IPS DF 6.9 (cell line): ENCODE results near the gene CPSF3.

Source experiments
- DNase-seq: peaks from one replicate; pipeline ENCODE4 v3.0.0-alpha.2; 2013; ENCODE audit warnings: low read depth, low spot score
- H3K27ac ChIP-seq: one replicate; pipeline ENCODE4 v1.5.1; 2013; ENCODE audit warnings: low read length, control low read depth
- H3K27me3 ChIP-seq: 2 replicates; pipeline ENCODE4 v1.6.1; 2013; ENCODE audit warnings: mild to moderate bottlenecking, low read length; ENCODE audit not compliant: control insufficient read depth, insufficient read depth
- H3K36me3 ChIP-seq: 2 replicates; pipeline ENCODE4 v1.6.1; 2013; ENCODE audit warnings: low read length; ENCODE audit not compliant: control insufficient read depth, insufficient read depth
- H3K4me1 ChIP-seq: 2 replicates; pipeline ENCODE4 v1.6.1; 2013; ENCODE audit warnings: low read length; ENCODE audit not compliant: control insufficient read depth, insufficient read depth
- H3K4me3 ChIP-seq: 2 replicates; pipeline ENCODE4 v1.5.1; 2013; ENCODE audit warnings: mild to moderate bottlenecking, low read length
- H3K9me3 ChIP-seq: 2 replicates; pipeline ENCODE4 v1.6.1; 2013; ENCODE audit warnings: low read length, inconsistent platforms; ENCODE audit not compliant: control insufficient read depth, insufficient read depth
- WGBS: extraction: QIAGEN DNeasy Blood & Tissue Kit; methylation state at CpG from one replicate; pipeline ENCODE4 v1.1.7; 2013; ENCODE audit warnings: mixed read lengths, missing lambda C conversion rate; ENCODE audit not compliant: insufficient read length, insufficient coverage; 5-methylcytosine and 5-hydroxymethylcytosine counted together

The CPSF3 gene

DNA sequence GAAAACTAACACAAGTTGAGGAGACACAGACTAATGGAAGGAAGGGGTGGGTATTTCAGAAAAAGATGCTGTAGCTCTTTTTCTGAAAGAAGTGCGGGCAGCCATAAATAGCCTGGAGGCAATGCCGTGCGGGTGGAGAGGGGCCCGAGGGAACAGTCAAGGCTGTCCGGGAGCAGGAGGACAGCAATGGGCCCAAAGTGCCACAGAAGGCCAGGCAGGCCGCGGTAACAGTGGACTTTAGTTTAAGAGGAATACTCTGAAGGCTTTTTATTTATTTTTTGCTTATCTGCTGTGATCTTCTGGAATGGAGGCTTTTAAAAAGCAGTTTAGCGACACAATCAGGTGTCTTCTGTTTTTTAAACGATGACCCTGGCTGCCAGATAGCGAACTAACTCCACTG is 3.0 kb upstream of the CPSF3 start:
- no peak for DNase-seq
- Histone ChIP-seq H3K4me3 (no peak overlapping the region), H3K27ac (no peak overlapping the region), H3K9me3 (no peaks in the 10 kb centered on the region), H3K36me3 (no peaks in the 10 kb centered on the region; the same call in 1 of the 2 replicates), H3K4me1 (peaks cover 2% of the 10 kb centered on the region; the same call in 1 of the 2 replicates), H3K27me3 (no peaks in the 10 kb centered on the region)
- no CpG with 5 or more reads among the region's 10 CpGs for WGBS

DNA sequence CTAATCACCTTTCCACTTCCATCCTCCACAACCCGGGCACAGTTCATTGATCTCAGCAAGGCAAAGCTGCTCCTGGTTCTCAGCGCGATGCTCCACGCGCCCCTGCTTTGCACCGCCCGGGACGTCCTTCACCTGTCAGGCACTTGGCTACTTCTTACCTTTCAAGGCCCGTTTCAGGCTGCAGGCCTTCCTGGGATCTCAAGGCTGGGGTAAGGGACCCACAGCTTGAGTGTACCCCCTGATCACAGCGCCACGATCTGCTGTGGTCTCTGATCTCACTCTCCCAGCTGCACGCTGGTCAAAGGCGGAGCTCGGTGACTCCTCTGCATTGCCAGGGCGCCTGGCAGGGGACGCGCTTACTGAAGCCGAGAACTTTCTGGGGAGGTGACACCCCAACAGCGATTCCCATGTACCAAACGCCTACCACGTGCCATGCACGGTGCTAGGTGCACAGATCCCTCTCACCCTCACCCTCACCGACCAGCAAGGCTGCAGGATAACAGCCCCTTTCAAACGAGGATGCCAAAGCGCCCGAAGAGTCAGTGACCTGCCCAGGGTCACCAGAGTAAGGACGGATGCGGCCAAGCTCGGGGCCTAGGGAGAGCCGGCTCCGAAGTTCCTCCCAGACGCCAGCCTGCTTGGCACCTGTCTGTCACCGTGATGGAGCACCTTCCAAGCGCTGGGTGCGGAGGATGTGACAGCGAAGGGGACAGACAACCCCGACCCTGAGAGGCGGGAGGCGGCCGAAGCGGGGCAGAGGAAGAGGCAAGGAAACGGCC is 944 bp upstream of the CPSF3 start:
- peak overlapping the region; percentile 63 for H3K4me3 ChIP-seq
- H3K27ac ChIP-seq, result no peak overlapping the region
- H3K36me3 ChIP-seq, result no peaks in the 10 kb centered on the region
- no CpG with 5 or more reads among the region's 42 CpGs for WGBS
- peaks cover 2% of the 10 kb centered on the region; the same call in 1 of the 2 replicates for H3K4me1 ChIP-seq
- H3K27me3 ChIP-seq, result no peaks in the 10 kb centered on the region
- H3K9me3 ChIP-seq, result no peaks in the 10 kb centered on the region
- DNase-seq, result no peak

DNA sequence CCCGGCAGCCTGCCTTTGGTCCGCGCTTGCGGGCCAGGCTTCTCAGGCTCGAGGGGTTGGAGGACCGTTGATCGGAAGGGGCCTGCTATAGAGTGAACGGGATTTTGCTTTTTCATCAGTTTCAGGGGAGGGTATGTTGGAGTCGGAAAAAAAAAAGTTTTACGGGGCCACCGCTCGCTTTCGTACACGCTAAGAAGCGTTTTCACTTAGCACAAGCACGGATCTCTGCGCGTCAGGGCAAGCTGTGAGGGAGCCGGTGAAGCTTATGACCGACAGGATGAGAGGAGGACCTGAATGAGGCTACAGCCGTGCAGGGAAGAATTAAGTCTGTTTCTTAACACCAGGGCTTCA is 443 bp downstream of the CPSF3 start:
- no peak overlapping the region for H3K27ac ChIP-seq
- no peak for DNase-seq
- H3K9me3 ChIP-seq, result no peaks in the 10 kb centered on the region
- H3K4me1 ChIP-seq, result peaks cover 2% of the 10 kb centered on the region; the same call in 1 of the 2 replicates
- no CpG with 5 or more reads among the region's 21 CpGs for WGBS
- H3K27me3 ChIP-seq, result no peaks in the 10 kb centered on the region
- peak overlapping the region; percentile 63 for H3K4me3 ChIP-seq
- H3K36me3 ChIP-seq, result peaks cover under 1% of the 10 kb centered on the region; the same call in 1 of the 2 replicates

DNA sequence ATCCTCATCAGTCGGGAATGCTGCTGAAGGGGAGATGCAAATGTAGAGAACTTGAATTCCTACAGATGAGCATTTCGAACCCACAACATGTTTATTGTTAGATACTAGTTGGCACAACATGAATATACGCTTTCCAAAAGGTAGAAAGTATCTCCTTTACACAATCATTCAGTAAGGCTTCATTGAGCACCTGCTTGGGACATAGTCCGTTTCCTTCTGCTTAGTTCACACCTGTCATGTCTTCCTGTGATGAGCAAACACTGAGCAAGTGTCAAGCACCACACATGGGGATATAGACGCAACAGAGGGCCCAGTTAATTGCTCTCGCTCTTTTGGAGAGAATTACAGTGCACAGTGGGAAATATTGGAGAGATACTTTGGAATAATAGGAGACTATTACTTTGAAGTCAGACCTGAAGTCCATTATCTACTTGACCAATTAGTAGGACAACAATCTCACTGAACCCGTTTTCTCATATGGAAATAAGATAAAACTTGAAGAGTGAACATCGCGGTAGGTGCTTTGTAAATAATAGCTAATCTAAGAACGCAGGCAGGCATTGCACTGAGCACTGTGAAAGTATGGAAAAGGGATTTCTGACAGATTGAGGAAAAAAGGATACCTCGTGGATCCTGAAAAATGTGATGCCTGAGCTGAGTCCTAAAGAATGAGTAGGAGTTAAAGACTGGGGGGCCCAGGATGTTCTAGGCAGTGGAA is 1.2 kb downstream of the CPSF3 start:
- no CpG with 5 or more reads among the region's 11 CpGs for WGBS
- H3K27ac ChIP-seq, result no peak overlapping the region
- DNase-seq, result no peak
- no peaks in the 10 kb centered on the region for H3K9me3 ChIP-seq
- H3K4me3 ChIP-seq, result peak overlapping the region; percentile 63; the same call in 1 of the 2 replicates
- peaks cover 3% of the 10 kb centered on the region; the same call in 1 of the 2 replicates for H3K36me3 ChIP-seq
- no peaks in the 10 kb centered on the region for H3K27me3 ChIP-seq
- peaks cover 2% of the 10 kb centered on the region; the same call in 1 of the 2 replicates for H3K4me1 ChIP-seq

DNA sequence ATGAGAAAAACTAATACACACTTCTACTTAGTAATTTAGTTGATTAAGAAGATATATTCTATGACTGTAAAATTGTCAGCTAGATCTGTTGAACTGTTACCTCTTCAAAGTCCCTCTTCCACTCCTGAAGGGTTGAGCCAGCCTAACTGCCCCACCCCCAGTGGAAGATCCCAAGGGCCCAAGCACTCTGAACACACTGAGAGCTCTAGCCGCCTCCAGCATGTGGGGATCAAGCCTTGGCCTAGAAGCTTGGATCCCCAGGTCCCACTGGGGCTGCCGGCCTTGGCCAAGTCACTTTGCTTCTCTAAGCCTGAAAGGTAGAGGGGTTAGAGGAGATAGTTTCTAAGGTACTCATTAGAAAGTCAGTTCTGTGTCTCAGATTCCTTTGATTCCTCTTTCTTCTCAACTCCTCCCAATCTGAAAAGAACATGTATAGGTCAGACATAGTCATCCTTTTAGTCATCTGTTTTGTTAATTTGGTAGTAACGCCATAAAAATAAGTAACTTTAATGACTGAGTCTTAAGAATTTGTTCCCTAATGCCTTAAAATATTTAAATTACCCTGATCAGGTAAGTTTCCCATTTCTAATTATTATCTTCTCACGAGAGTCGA is 5.6 kb downstream of the CPSF3 start:
- Histone ChIP-seq H3K4me1 (no peaks in the 10 kb centered on the region), H3K36me3 (peaks cover 10% of the 10 kb centered on the region; the same call in 1 of the 2 replicates), H3K27ac (no peak overlapping the region), H3K4me3 (no peak overlapping the region), H3K9me3 (no peaks in the 10 kb centered on the region), H3K27me3 (no peaks in the 10 kb centered on the region)
- DNase-seq, result no peak
- WGBS, result no CpG with 5 or more reads among the region's 5 CpGs

DNA sequence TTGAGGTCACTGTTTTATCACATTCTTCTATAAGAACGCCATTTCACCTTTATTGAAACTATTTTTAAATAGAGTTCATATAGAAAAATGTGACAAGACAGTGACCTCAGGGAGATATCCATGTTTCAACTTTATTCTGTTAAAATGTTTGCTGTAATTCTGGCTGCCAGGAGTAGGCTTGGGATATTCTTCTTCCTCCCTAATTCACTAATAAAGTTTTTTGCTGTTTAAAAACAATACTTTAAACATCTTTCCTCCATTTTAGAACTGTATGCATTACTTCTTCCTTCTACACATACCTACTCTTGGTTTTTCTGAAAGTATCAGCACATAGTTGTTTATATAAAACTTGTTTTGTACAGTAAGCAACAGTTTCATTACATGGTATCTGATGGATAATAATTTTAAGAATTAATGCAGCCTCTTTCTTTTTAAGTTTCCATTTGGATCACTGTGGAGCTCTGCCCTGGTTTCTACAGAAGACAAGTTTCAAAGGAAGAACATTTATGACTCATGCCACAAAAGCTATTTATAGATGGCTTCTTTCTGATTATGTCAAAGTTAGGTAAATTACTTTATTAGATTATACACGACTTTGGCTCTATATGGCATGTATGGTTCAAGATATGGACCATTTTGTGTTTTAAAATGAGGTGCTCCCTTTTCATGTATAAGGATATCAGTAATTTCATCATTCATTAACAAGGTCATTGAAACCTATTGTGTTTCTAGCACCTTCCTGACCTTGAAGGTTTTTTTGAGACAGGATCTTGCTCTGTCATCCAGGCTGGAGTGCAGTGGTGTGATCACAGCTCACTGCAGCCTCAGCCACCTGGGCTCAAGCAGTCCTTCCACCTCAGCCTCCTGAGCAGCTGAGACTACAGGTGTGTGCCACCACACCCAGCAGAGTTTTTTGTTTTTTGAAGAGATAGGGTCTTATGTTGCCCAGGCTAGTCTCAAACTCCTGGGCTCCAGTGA is 7.2 kb downstream of the CPSF3 start:
- no CpG with 5 or more reads among the region's 2 CpGs for WGBS

DNA sequence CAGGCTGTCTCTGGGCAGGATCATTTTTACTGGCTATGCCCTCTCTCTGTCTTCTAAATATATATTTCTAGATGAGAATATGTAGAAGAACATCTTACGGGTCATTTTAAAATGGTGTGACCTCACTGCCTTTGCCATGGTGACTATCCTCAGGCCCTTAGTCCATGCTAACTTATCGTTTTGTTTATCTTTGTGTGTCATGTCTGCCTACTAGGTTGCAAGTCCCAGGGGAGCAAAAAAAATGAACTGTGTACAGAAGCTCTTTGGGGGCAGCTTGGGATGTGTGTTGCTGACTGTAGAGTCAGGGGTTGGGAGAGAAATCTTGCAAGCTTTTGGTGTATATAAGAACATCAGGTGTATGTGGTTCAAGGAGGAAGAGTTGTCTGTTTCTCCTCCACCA is 11.0 kb downstream of the CPSF3 start:
- Histone ChIP-seq H3K4me1 (no peaks in the 10 kb centered on the region), H3K27ac (no peak overlapping the region), H3K4me3 (no peak overlapping the region), H3K27me3 (no peaks in the 10 kb centered on the region), H3K9me3 (no peaks in the 10 kb centered on the region), H3K36me3 (peaks cover 9% of the 10 kb centered on the region; the same call in 1 of the 2 replicates)
- DNase-seq, result no peak
- no CpG with 5 or more reads among the region's 2 CpGs for WGBS

More for the DNA sequence above, 7.2 kb downstream of the CPSF3 start:
- H3K27ac ChIP-seq, result no peak overlapping the region
- H3K4me3 ChIP-seq, result no peak overlapping the region
- DNase-seq, result no peak
- no peaks in the 10 kb centered on the region for H3K27me3 ChIP-seq
- no peaks in the 10 kb centered on the region for H3K4me1 ChIP-seq
- H3K36me3 ChIP-seq, result peaks cover 10% of the 10 kb centered on the region; the same call in 1 of the 2 replicates
- no peaks in the 10 kb centered on the region for H3K9me3 ChIP-seq

DNA sequence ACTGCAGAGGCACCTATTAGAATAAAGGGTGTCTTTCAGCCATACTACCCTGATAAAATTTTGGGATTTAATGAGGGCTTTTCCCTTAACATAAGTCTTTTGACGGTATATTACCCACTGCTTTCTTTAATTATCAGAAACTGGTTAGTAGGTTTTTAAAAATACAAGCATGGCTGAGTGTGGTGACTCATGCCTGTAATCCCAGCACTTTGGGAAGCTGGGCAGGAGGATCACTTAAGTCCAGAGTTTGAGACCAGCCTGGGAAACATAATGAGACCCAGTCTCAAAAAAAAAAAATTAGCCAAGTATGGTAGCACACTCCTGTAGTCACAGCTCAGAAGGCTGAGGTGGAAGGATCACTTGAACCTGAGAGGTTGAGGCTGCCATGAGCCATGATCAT is 16.1 kb downstream of the CPSF3 start:
- no CpG with 5 or more reads among the region's 1 CpG for WGBS
- no peak for DNase-seq

DNA sequence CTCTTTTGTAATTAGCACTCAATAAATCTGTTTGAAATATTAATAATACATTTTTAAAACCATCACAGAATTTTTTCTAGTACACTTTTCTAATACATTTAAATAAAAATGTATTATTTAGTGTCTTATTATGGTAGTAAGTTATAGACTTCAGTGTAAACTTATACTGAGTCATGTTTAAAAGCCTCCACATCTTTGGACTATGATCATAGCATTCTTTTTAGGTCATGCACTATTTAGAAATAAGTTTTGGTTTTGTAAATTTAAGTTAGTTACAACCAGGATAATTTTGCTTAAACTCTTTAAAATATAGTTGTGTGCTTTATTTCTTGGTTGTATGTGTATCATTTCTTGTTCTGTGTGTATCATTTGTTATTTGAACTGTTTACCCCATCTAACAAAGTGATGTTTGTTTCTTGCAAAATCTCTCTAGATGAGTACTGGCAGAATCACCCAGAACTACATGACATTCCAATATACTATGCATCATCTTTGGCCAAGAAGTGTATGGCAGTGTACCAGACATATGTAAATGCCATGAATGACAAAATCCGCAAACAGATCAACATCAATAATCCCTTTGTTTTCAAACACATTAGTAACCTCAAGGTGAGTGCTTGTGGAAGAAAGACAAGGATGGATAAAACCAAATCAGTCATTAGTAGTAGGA is 16.7 kb downstream of the CPSF3 start:
- H3K4me3 ChIP-seq, result no peak overlapping the region
- no CpG with 5 or more reads among the region's 1 CpG for WGBS
- no peaks in the 10 kb centered on the region for H3K27me3 ChIP-seq
- H3K4me1 ChIP-seq, result no peaks in the 10 kb centered on the region
- H3K9me3 ChIP-seq, result no peaks in the 10 kb centered on the region
- H3K27ac ChIP-seq, result no peak overlapping the region
- H3K36me3 ChIP-seq, result peaks cover 20% of the 10 kb centered on the region; the same call in 1 of the 2 replicates
- DNase-seq, result no peak

More for the DNA sequence above, 16.1 kb downstream of the CPSF3 start:
- Histone ChIP-seq H3K27ac (no peak overlapping the region), H3K27me3 (no peaks in the 10 kb centered on the region), H3K4me3 (no peak overlapping the region), H3K9me3 (no peaks in the 10 kb centered on the region), H3K36me3 (peaks cover 20% of the 10 kb centered on the region; the same call in 1 of the 2 replicates), H3K4me1 (no peaks in the 10 kb centered on the region)
